Adrenal gland (tissue), 5 donors: ENCODE results near the gene EDAR.

Experiments used
- POLR2A ChIP-seq, 2 donors: fragments of 450-650 bp; IDR thresholded peaks; one replicate each; pipeline ENCODE4 v1.6.1; 2017; ENCODE audit warnings: antibody characterized with exemption in 2 of 2, mild to moderate bottlenecking in 2 of 2, moderate library complexity in 1 of 2
- TF ChIP-seq, protein P1 (sequence below), 6 experiments: fragments of 450-650 bp in 4 of 6; fragments of 200-600 bp in 2 of 6; sonication (generic) in 1 of 6; IDR thresholded peaks; 1 replicate in 5 of 6; 2 replicates in 1 of 6; pipeline versions ENCODE4 v1.5.1 to v1.8.0; 2016 to 2021; ENCODE audit warnings: antibody characterized with exemption in 6 of 6, mild to moderate bottlenecking in 2 of 6, moderate library complexity in 1 of 6
- donor health status: DM: no; HTN: no; CAD: no.

DNA sequence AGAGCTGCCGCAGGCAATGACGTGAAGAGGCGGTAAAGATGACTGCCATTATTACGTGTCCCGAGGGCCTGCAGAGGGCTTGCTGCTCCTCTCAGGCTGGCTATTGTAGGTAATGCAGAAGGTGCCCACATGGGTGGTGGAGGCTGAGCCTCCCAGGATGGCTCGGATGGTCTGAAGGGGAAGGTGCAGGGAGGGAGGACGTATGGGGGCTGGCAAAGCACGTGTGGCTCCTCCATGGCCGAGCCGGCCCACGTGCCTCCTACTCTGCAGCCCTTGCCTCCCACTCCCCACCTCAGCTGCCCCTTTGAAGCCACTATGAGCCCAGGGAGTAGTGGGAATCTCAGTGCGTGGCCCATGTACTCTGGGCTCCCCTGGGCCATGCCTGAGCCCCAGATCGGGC, 48.9 kb downstream of the EDAR start:
- no peak for TF ChIP-seq POLR2A (IDR thresholded peaks at IDR 0.05)
- TF ChIP-seq, protein P1, sequence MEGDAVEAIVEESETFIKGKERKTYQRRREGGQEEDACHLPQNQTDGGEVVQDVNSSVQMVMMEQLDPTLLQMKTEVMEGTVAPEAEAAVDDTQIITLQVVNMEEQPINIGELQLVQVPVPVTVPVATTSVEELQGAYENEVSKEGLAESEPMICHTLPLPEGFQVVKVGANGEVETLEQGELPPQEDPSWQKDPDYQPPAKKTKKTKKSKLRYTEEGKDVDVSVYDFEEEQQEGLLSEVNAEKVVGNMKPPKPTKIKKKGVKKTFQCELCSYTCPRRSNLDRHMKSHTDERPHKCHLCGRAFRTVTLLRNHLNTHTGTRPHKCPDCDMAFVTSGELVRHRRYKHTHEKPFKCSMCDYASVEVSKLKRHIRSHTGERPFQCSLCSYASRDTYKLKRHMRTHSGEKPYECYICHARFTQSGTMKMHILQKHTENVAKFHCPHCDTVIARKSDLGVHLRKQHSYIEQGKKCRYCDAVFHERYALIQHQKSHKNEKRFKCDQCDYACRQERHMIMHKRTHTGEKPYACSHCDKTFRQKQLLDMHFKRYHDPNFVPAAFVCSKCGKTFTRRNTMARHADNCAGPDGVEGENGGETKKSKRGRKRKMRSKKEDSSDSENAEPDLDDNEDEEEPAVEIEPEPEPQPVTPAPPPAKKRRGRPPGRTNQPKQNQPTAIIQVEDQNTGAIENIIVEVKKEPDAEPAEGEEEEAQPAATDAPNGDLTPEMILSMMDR (IDR thresholded peaks at IDR 0.05) = no peak
